HL-60/S4 (cell line): ENCODE data around the gene YIF1A.

Source experiments
- in situ Hi-C: fragments of 300-500 bp; cut with MboI; formaldehyde crosslinking; loops from 2 replicates; pipeline ENCODE4 v1.14.3; 2022; ENCODE audit warnings: low sequenced_read_pairs

Gene YIF1A

DNA sequence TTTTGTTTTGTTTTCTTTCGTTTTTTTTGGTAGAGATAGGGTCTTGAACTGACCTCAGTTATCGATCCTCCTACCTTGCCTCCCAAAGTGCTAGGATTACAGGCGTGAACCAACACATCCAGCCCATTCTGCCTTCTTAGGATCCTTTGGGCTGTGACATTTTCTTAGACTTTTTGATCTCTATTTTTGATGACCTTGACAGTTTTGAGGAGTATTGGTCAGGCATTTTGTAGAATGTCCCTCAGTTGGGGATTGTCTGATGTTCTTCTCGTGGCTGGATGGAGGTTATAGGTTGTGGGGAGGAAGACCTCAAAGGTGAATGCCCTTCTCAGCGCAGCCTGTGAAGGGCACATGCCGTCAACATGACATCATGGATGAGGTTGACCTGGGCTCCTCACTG lies 40.0 kb downstream of the YIF1A start:
- in situ Hi-C loops: no loop called here

DNA sequence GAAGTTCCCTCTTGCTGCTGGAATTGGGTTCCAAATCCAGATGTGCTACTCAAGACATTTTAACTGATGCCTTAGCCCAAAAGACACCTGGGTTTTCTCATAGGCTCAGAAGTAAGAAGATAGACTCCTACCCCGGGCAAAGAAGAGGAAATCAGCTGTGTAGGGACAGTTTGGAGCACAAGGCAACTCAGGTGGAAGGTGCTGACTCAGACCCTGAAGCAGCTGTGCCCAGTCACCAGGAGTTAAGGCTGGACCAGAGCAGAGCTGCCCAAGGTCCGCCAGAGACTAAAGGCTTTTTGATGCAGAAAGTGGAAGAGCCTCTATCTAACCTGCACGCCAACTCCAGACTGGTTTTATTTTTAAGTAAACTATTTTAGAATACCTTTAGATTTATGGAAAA lies 41.1 kb downstream of the YIF1A start:
- in situ Hi-C loops: no loop called here

DNA sequence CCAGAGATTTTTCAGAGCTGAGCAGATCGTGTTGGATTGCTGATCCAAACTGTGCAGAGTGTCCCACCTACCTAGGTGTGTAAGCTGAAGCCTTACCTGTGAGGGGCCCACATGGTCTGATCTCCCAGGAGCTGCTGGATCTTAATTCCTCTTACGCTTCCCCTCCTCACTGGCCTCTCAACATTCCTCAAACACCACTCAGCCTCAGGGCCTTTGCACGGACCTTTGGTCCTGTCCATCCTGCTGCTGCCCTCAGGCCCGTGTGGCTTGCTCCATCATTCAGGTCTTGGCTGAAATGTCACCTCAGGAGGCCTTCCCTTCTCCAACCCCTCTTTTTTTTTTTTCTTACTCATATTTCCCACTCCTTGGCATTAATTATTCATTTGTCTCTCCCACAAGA lies 41.6 kb downstream of the YIF1A start:
- in situ Hi-C loops: no loop called here

DNA sequence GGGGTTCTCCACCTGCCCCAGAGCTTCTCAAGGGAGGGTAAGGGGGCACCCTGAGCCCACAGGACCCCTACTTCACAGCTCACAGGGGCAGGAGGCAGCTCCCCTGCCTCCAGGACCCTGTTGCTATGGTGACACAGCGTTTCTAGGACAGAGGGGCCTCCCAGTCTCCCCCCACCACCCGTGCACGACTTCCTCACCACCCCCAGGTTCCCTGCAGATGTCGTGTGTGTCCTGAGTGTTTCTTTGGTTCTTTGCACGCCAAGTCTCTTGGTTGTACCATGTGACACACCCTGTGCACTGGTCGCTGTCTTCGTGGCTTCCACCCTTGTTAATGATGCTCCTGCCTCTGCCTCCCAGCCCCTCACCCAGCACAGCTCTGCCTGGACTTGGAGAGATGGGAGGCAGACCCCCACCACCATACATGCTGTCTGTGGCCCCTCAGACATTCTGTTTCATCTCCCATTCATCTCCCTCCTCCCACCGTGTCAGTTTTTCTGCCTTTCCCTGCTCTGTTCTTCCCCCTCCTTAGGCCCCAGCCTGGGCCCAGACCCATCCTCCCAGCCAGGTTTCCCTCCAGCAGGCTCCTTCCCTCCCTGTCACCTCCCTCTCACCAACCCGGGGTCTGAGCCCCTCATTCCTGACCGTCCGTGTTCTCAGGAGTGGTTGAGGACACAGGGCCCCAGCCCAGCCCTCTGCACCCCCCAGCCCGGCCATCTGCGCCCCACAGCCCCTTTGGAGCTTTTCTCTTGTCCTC lies 45.0 kb downstream of the YIF1A start:
- in situ Hi-C loops: no loop called here

DNA sequence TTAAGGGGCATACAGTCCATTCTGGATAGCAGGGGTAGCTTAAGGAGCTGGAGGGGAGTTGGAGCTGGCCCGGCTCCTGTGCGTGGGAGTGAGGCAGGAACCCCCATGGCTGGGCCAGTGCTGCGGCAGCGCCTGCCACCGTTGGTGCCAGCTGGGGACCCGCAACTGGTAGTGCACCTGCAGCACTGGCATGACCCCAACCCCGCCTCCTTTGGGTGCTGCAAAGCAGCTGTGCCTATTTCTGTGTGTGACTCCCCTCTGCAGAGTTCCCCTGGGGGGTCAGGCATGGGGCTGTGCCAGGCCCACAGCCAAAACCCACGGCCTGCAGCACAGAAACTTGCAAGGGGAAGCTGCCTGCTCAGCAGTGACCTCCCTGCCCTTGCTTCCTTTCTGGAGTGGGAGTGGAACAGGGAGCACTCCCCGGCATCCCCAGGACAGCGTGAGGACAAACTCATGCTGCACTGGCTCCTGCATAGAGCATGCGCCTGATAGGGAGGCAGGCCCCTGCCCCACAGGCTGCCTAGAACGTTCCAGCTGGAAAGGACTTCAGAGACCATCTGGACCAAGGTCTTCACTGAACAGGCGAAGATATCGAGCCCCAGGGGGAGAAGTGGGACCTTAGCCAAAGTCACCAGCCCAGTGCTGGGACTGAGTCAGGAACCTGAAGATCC lies 46.7 kb downstream of the YIF1A start:
- in situ Hi-C loops: no loop called here

DNA sequence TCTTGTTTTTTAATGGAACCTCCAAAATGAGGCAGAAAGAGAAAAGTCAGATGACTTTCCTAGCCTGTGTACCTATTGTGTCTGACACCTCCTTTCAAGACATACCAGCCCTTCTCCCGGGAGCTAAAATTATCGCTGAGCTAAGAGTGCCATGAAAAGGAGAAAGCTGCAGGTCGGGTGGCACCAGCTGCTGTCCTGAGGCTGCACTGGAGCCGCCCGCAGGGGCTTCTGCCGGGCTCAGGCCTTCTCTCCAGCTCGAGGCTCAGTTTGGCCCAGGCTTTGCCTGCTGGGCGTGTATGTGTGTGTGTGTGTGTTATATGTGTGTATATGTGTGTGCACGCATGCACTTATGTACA lies 48.2 kb downstream of the YIF1A start:
- in situ Hi-C loops: no loop called here

DNA sequence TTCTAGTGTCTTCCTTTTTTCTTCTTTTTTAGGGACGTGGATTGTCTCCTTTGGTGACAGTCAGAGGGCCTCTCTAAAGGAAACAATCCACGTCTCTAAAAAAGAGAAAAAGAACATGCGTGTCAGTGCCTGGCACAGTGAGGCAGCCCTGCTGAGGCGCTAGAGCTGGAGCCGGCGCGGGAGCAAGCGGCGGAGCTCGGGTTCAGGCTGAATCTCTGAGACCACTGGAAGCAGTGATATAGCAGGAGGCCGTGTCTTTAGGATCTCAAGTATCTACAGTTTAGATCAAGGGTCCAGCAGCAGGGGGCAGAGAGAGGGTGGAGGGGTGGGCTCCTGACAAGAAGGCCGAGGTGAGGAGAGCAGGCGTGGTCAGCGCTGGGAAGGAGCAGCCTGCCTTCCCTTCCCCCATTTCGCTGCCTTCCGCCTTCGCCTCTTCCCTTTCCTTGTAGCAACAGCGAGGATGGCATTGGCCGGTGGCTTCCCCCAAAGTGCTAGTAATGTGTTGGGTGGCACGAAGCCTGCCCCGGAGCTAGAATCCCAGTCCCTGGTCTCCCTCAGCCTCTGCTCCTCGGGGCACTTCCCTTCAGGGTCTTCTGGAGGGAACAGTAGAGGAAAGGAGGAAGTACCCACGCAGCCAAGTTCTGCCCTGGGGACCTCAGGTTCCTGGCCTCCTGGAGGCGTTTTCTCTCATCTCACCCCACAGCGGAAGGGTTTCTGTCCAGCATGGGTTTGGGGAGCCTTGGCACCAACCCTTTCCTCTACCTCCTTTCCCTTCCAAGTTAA lies 48.8 kb downstream of the YIF1A start:
- in situ Hi-C loops: no loop called here

DNA sequence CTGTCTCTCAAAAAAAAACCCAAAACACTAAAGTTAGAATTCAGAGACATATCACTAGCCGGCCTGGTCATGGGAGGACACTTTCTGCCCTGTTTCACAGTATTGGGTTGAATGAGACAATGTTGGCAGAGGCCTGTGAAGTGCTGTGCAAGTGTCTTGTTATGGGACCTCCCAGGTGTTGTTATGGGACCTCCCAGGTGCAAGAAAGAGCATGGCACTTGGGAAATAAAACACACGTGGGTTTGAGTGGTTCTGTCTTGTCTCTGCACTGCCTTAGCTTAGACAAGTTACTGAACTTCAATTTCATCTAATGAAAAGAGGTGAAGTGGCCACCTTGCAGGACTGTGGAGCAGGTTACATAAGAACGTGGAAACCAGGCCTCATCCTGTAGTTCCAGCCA lies 49.4 kb downstream of the YIF1A start:
- in situ Hi-C loops: no loop called here

DNA sequence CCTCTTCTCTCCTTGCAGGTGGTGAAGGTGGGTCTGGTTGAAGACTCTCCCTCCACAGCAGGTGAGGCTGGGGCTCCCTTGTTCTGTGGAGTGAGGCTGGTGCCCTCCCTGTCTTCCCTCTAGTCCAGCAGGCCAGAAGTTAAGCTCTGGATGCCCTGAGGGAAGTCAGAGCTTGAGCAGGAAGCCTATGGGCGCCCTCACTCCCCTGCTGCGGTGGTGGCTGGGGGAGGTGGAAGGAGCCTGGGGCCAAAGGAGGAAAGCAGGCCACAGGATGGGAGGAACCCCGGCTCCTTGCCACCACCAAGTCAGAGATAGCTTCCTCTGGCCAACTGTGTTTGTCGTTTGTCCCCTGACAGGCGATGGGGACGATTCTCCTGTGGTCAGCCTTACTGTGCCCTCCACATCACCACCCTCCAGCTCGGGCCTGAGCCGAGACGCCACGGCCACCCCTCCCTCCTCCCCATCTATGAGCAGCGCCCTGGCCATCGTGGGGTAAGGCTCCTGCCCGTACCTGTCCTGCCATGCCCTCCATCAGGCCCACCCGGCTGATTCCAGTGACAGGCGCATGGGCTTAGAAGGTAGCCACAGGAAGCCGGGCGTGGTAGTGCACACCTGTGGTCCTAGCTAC lies 50.0 kb downstream of the YIF1A start:
- in situ Hi-C loops: no loop called here

DNA sequence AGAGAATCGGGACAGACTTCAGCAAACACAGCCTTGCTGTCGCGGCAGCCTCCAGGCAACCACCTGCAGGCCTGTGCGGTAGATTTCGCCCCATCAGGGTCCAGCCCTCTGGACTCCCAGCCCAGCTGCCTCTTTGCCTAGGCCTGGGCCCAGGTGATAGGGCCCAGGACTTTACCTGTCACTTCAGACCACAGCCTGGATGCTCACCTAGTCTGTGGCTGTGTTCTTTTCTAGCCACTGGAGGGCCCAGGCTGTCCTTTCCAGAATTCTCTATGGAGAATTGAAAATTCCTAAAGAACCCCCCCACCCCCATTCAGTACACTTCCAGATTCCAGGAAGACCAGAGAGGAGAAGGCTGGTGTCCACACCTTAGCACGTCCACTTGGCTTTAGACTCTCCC lies 51.1 kb downstream of the YIF1A start:
- in situ Hi-C loops: no loop called here

DNA sequence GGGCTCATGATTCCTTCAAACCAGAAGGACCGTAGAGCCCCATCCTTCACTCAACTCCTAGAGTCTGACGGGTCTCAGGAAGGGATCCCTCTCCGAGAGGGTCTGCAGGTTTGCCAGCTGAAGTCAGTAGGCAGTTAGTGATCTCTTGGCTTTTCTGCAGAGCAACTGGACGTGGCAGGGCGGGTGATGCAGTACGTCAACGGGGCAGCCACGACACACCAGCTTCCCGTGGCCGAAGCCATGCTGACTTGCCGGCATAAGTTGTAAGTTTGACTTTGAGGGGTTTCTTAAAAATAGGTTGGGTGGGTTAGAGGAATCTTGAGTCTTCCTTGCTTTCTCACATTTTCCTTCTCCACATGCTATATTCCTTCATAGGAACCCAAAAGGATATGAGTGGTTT lies 53.8 kb downstream of the YIF1A start:
- in situ Hi-C loops: no loop called here
